ENCODE results near the gene CISTR.

- no peak for TF ChIP-seq POLR2A (IDR thresholded peaks at IDR 0.05; ENCODE audit: low read depth, low read length)
- no peak for TF ChIP-seq TAF1 (IDR thresholded peaks at IDR 0.05; ENCODE audit: low read depth, low read length)
- no peak for TF ChIP-seq POLR2AphosphoS5 (IDR thresholded peaks at IDR 0.05; ENCODE audit: low read depth, low read length)
- TF ChIP-seq SPI1 (IDR thresholded peaks at IDR 0.05; ENCODE audit: low read depth, low read length): no peak
These were observed 29.5 kb upstream of the CISTR start for GRCh38 chr12:53781228-53781801.

Data from GM12891 (cell line).